GM10266 (cell line): ENCODE measurements around the gene ISG20L2.

Source experiments
- DNase-seq: peaks from one replicate; pipeline ENCODE4 v3.0.0; 2012; ENCODE audit errors: extremely low spot score
- TF ChIP-seq, protein P1 (sequence below): IDR thresholded peaks from 2 replicates; pipeline ENCODE4 v1.5.1; 2012; ENCODE audit warnings: mild to moderate bottlenecking, low read depth; ENCODE audit not compliant: control insufficient read depth, insufficient read depth; ENCODE audit errors: missing control alignments

ISG20L2 gene

DNA sequence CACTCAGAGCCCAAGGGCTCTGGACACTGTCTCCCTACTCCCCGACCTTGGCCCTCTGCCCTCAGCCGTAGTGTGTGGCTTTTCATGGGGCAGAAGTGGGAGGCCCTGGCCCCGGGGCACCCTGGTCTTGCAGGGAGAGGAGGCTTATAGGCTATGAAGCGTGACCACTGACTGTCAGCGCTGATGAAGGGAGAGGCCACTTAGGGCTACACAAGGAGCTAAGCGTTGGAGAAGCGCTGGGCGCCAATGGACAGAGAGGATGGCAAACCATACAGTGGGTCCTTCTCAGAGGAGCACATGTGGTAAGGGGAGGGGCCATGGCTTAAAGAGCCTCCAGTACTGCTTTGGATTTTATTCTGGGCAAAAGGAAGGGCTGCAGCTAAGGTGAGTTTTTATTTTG lies 31.1 kb downstream of the ISG20L2 start:
- TF ChIP-seq, protein P1, sequence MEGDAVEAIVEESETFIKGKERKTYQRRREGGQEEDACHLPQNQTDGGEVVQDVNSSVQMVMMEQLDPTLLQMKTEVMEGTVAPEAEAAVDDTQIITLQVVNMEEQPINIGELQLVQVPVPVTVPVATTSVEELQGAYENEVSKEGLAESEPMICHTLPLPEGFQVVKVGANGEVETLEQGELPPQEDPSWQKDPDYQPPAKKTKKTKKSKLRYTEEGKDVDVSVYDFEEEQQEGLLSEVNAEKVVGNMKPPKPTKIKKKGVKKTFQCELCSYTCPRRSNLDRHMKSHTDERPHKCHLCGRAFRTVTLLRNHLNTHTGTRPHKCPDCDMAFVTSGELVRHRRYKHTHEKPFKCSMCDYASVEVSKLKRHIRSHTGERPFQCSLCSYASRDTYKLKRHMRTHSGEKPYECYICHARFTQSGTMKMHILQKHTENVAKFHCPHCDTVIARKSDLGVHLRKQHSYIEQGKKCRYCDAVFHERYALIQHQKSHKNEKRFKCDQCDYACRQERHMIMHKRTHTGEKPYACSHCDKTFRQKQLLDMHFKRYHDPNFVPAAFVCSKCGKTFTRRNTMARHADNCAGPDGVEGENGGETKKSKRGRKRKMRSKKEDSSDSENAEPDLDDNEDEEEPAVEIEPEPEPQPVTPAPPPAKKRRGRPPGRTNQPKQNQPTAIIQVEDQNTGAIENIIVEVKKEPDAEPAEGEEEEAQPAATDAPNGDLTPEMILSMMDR, result no peak
- DNase-seq, result no peak

DNA sequence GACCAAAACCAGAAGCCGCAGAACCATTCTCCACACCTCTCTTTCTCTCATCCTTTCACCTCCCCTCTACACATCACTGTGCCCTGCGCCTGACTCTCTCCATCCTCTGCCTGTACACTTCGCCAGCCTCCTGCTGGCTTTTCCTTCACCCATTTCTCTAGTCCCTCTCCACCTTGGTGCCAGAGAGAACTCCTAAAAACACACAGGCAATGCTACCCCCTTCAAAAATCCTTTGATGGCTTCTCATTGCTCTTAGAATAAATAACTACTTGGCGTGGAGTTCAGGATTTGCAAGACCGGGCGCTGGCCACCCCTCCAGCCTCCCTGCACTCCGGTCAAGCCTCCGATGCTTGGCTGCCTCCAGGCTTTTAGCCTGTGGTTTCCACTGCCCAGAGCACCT lies 31.8 kb downstream of the ISG20L2 start:
- TF ChIP-seq, protein P1, result no peak
- DNase-seq, result no peak

DNA sequence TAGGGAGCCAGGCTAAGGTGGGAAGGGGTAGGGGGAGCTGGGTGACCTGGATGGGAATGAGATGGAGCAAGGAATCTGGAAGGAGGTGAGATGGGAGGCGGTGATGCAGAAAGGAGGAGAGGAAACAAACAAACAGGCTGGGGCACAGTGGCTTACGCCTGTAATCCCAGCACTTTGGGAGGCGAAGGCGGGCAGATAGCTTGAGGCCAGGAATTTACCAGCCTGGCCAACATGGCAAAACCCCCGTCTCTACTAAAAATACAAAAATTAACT lies 33.9 kb downstream of the ISG20L2 start:
- TF ChIP-seq, protein P1, result no peak
- no peak for DNase-seq

DNA sequence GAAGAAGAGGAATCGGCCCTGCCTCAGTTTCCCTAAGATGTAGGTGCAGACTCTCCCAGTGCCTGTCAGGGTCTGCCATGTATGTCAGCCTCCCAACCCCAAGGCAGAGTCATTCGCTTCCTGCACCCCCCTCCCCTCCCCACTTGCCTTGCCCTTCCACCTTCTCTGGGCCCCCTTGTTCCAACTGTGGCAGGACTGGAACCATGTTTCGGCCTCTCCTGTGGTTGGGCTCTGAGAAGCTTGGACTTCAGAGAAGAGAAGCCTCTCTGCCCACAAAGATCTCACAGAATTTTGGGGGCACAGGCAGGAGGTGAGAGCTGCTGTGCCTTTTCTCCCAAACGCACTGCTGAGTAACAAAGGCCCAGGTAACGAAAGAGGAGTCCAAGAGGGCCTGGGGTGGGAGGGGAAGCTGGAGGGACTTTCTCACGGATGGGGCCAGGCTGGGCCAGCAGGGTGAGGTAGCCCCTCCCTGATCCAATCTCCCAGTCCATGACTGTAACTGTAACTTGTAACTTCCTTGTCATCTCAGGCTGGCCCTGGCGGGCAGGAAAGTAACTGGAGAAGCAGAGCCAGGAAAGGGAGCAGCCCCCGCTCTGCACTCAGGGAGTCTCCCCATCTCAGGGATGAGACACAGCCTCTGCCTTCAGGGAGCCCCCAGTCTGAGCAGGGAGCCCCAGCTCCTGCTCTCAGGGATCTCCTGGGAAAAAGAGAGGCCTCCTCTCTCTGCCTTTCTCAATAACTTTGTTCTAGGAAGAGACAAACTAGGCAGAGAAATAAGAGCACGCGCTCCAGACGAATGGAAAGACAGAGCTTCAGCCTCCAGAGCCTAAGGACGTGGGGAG lies 34.5 kb downstream of the ISG20L2 start:
- DNase-seq, result no peak

DNA sequence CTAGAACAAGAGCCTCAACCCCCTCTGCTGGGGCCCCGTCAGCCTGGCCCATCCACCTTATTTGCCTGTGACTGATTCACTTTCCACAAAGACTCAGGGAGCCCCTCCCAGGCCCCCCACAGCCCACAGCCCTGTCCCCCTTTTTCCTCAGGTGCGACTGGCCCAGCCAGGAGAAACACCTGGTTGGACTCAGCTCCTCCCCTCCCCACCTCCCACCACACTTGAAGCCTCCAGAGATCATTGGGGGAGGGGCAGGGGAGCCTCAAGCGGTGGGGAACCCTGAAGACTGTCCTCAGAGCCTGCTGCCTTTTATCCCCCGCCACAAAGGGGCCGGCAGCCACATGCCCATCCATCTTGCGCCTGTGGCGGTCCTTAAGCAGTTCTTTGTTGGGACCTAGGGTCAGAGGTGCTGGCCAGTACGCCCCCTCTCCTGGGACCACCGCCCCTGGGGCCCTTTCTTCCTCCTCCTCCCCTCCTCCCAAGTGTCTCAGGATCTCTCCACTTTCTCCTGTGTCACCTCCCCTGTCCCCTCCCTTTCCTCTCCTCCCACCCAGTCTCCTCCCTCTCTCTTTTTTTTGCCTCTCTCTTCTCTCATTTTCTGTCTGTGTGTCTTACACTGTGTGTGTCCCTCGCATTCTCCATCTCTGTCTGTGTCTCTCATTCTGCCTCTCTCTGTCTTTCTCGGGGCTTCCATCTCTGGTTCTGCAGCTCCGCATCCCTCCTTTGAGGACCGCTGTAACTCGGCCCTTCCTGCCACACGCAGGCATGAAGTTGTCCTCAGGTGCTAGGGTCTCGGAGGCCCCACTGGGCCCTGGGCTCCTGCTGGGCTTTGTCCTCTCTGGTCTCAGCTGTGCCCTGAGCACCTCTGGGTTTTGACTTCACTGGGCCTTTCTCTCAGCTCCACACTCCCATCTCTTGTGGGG lies 35.4 kb downstream of the ISG20L2 start:
- DNase-seq, result no peak

More for the DNA sequence above, 34.5 kb downstream of the ISG20L2 start:
- TF ChIP-seq, protein P1, result no peak

DNA sequence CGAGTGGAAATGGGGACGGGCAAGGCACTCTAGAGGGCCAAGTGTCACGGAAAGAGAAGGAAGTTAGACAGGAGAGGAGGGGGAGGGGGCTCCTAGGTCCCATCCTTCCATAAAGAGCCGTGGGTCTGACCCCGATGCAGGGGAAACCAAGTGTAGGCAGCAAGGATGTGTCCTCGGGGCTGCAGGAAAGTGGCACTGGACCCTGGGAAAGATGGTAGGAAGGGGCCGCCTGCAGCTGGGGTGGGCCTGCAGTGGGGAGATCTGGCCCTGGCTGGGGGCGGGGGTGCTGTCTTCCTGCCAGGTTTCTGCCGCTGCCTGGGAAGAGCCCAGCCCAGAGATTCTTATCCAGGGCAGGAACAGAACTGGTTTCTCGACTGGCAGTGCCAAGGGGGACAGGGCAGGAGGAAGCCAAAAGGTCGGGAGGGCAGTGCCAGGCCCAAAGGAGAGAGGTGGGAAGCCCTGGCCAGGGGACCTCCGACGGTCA lies 36.1 kb downstream of the ISG20L2 start:
- DNase-seq, result no peak
- TF ChIP-seq, protein P1, result no peak

More for the DNA sequence above, 35.4 kb downstream of the ISG20L2 start:
- TF ChIP-seq, protein P1, result no peak
